NCI-H2081 (cell line): ENCODE data around the gene MYO3B.

Experiments
- DNase-seq, 2 experiments: peaks; one replicate each; lab custom pipeline; 2025; lab: John Stamatoyannopoulos, UW

MYO3B gene

GRCh38 chr2:170300993-170301392 lies 123.0 kb downstream of the MYO3B start:
- DNase-seq: no peak

GRCh38 chr2:170301626-170302025 lies 123.7 kb downstream of the MYO3B start:
- no peak for DNase-seq

- DNase-seq: no peak
Observed at GRCh38 chr2:170305711-170306110, 127.8 kb downstream of the MYO3B start.

- DNase-seq: no peak
Observed at GRCh38 chr2:170306293-170306873, 128.4 kb downstream of the MYO3B start.

GRCh38 chr2:170307052-170307451 lies 129.1 kb downstream of the MYO3B start:
- no peak for DNase-seq

- DNase-seq: peak in 1 of 2 experiments; percentile 63
Observed at GRCh38 chr2:170307555-170308351, 129.8 kb downstream of the MYO3B start.

- no peak for DNase-seq
Observed at GRCh38 chr2:170310876-170311502, 133.0 kb downstream of the MYO3B start.

GRCh38 chr2:170313347-170313991 lies 135.5 kb downstream of the MYO3B start:
- DNase-seq: peak; percentile 72 to 87

GRCh38 chr2:170313992-170314348 lies 136.0 kb downstream of the MYO3B start:
- DNase-seq: no peak

GRCh38 chr2:170314744-170315447 lies 136.9 kb downstream of the MYO3B start:
- peak in 1 of 2 experiments; percentile 17 for DNase-seq

- no peak for DNase-seq
Observed at GRCh38 chr2:170320948-170321347, 143.0 kb downstream of the MYO3B start.

GRCh38 chr2:170321526-170321925 lies 143.6 kb downstream of the MYO3B start:
- DNase-seq: no peak

- no peak for DNase-seq
Observed at GRCh38 chr2:170322140-170322766, 144.3 kb downstream of the MYO3B start.

GRCh38 chr2:170323743-170324142 lies 145.8 kb downstream of the MYO3B start:
- no peak for DNase-seq

GRCh38 chr2:170324640-170325046 lies 146.7 kb downstream of the MYO3B start:
- DNase-seq: peak; percentile 76 to 89

GRCh38 chr2:170330881-170331280 lies 152.9 kb downstream of the MYO3B start:
- DNase-seq: no peak

- DNase-seq: peak; percentile 49 to 73
Observed at GRCh38 chr2:170332676-170333402, 154.9 kb downstream of the MYO3B start.

- no peak for DNase-seq
Observed at GRCh38 chr2:170335351-170335750, 157.4 kb downstream of the MYO3B start.

- DNase-seq: no peak
Observed at GRCh38 chr2:170336408-170336807, 158.5 kb downstream of the MYO3B start.

- no peak for DNase-seq
Observed at GRCh38 chr2:170336916-170337315, 159.0 kb downstream of the MYO3B start.

- DNase-seq: peak; percentile 64 to 76
Observed at GRCh38 chr2:170339322-170339721, 161.4 kb downstream of the MYO3B start.
